ENCODE data around the gene GRK7. TPM values are rescaled to one million over a fixed set of nuclear protein-coding genes. Genes with fewer than 3 reads are reported as not detected.

The GRK7 gene
- total RNA-seq, 2 donors from 2014 or later, result 0.12 TPM; not detected in 1

- Histone ChIP-seq H3K4me1 (no peaks in the 10 kb centered on the region), H3K27me3 (no peaks in the 10 kb centered on the region), H3K36me3 (no peaks in the 10 kb centered on the region), H3K4me3 (no peak overlapping the region), H3K27ac (no peak overlapping the region), H3K9me3 (peaks cover 0 to 12% of the 10 kb centered on the region in 2 donors)
- no peak for DNase-seq (ENCODE audit: low spot score)
- TF ChIP-seq, protein P1, sequence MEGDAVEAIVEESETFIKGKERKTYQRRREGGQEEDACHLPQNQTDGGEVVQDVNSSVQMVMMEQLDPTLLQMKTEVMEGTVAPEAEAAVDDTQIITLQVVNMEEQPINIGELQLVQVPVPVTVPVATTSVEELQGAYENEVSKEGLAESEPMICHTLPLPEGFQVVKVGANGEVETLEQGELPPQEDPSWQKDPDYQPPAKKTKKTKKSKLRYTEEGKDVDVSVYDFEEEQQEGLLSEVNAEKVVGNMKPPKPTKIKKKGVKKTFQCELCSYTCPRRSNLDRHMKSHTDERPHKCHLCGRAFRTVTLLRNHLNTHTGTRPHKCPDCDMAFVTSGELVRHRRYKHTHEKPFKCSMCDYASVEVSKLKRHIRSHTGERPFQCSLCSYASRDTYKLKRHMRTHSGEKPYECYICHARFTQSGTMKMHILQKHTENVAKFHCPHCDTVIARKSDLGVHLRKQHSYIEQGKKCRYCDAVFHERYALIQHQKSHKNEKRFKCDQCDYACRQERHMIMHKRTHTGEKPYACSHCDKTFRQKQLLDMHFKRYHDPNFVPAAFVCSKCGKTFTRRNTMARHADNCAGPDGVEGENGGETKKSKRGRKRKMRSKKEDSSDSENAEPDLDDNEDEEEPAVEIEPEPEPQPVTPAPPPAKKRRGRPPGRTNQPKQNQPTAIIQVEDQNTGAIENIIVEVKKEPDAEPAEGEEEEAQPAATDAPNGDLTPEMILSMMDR (IDR thresholded peaks at IDR 0.05), result no peak
Measured at GRCh38 chr3:141811348-141811747, 48.1 kb downstream of the GRK7 start.

DNA sequence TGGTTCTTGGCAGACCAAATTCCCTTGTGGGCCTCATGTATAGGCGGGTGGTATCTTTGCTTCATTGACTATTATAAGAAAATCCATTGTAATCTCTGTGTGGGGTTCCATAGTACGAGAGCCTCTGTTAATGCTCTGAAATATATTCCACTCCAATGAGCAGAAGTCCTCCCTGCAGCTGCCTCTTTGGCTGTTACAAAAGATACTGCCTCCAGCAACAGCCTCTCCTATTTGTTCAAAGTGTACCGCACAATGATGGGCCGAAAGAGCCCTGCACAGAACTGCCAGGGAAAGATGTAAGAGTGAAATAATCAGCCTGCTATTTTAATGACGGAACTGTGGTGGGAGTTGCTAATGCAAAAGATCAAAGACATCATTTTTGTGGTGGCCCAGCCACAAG, 48.9 kb downstream of the GRK7 start:
- TF ChIP-seq, protein P1 (IDR thresholded peaks at IDR 0.05), result no peak
- H3K27me3 ChIP-seq, result no peaks in the 10 kb centered on the region
- H3K36me3 ChIP-seq, result no peaks in the 10 kb centered on the region
- H3K9me3 ChIP-seq, result peaks cover 0 to 12% of the 10 kb centered on the region in 2 donors
- no peak for DNase-seq (ENCODE audit: low spot score)
- no peaks in the 10 kb centered on the region for H3K4me1 ChIP-seq
- no peak overlapping the region for H3K4me3 ChIP-seq
- no peak overlapping the region for H3K27ac ChIP-seq

- no peaks in the 10 kb centered on the region for H3K27me3 ChIP-seq
- peaks cover 0 to 12% of the 10 kb centered on the region in 2 donors for H3K9me3 ChIP-seq
- TF ChIP-seq, protein P1 (IDR thresholded peaks at IDR 0.05), result no peak
- no peaks in the 10 kb centered on the region for H3K36me3 ChIP-seq
- H3K4me3 ChIP-seq, result no peak overlapping the region
- DNase-seq (ENCODE audit: low spot score), result no peak
- no peak overlapping the region for H3K27ac ChIP-seq
- no peaks in the 10 kb centered on the region for H3K4me1 ChIP-seq
Measured at GRCh38 chr3:141812586-141812985, 49.4 kb downstream of the GRK7 start.

Other genes starting within 250 kb of the GRK7 start
- gene RNF7, start 25.1 kb upstream of the GRK7 start, total RNA-seq, result 10 to 100 TPM; 64.9 to 81.2 TPM
- gene ATP1B3, start 113.2 kb downstream of the GRK7 start, total RNA-seq, result 10 to 100 TPM; 33.7 to 44.7 TPM